ENCODE data around the gene PDCD4. TPM values are rescaled to one million over a fixed set of nuclear protein-coding genes. Genes with fewer than 3 reads are reported as not detected.
A peak's percentile ranks its signal among the peaks of the same experiment; 100 is the strongest.

The PDCD4 gene
- polyA plus RNA-seq, 3 donors = 186 to 250 (median 231) TPM

- DNase-seq = peak; percentile 67
These were observed 34.1 kb upstream of the PDCD4 start for GRCh38 chr10:110837418-110838171.

DNA sequence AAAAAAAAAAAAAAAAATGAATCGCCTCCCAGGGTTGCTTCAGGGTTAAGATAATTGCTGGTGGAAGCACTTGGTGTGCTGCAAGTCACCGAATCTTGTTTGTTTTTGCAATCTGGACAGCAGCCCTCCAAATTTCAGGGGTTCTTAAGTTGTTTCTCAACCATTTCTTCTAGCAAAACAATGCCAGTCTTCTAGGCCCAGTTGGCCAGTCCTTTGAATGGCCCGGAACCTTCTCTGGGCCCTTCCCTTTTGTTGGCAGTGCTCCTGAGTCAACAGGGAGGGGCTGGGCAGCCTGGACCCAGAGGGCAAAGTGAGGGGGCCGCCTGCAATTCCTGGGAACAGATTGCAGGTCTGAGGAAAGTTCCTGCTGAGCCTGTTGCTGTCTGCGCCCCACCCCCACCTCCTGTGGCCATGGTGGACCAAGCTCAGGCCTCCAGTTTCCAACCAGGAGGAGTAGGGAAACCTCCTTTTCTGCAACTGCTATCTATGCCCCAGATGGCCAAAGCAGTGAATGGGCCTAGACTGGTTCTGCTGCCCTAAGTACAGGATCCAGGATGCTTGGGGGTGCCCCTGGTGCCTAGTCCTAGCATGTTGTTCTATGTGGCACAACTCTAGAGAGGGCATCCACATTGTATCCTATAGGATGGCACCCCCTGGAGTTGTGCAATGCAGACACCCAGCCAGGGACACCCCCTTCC lies 31.4 kb upstream of the PDCD4 start:
- DNase-seq = no peak

DNA sequence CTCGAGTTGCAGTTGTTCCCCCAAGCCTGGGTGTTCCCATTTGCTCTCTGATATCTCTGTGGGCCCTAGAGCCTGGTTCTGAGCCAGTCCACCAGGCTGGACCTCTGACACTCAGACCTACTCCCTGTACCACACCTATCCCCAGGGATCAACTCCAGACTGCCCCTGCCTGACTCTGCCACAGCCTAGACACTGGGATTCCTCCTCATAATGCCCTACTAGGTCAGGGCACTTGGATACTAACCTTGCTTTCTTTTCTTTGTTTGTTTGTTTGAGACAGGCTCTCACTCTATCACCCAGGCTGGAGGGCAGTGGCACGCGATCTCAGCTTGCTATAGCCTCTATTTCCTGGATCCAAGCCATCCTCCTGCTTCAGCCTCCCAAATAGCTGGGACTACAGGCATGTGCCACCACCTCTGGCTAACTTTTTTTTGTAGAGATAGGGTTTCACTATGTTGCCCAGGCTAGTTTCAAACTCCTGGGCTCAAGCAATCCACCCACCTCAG lies 30.8 kb upstream of the PDCD4 start:
- no peak for DNase-seq

GRCh38 chr10:110841767-110842267 lies 29.9 kb upstream of the PDCD4 start:
- no peak for DNase-seq

DNA sequence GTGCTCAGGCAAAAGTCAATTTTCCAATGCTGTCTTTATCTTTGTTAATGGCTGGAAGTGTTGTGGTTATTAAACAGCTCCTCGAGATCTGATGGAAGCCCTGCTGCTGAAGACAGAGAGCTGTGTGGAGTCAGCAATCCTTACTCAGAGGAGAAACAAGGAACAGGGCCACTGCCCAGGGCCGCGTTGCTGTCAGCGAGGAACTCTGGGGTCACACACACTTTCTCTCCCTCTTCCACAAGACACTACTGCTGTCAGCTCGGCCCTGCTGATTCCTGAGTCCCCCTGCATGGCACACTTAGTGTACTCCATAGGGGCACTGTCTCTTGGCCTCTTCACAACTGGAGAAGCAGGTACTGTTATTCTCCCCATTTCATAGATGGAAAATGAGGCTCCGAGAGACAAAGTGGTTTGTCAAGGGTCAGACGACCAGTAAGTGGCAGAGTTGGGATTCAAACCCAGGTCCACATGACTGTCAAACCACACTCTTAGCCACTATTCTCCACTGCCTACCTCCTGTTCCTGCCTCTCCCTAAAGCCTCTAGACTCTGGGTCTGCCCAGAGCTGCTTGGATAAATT lies 29.3 kb upstream of the PDCD4 start:
- DNase-seq = no peak

DNA sequence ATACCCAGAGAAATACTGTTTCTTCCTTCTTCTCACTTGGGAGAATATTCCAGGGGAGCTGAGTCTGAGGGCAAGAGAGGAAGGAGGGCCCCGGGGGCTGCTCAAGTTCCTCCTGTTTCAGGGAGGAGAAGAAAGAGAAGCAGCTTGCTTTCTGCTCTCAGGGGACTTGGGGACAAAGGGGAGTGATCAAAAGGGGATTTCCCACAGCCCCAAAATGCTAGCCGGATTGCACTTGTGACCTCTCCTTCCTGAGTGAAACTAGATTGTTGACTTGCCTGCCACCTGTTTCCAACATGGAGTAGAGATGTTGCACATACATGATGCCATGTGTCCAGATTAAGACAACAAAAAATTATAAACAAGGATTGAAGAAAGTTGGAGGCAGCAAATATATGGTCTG lies 28.7 kb upstream of the PDCD4 start:
- no peak for DNase-seq

DNA sequence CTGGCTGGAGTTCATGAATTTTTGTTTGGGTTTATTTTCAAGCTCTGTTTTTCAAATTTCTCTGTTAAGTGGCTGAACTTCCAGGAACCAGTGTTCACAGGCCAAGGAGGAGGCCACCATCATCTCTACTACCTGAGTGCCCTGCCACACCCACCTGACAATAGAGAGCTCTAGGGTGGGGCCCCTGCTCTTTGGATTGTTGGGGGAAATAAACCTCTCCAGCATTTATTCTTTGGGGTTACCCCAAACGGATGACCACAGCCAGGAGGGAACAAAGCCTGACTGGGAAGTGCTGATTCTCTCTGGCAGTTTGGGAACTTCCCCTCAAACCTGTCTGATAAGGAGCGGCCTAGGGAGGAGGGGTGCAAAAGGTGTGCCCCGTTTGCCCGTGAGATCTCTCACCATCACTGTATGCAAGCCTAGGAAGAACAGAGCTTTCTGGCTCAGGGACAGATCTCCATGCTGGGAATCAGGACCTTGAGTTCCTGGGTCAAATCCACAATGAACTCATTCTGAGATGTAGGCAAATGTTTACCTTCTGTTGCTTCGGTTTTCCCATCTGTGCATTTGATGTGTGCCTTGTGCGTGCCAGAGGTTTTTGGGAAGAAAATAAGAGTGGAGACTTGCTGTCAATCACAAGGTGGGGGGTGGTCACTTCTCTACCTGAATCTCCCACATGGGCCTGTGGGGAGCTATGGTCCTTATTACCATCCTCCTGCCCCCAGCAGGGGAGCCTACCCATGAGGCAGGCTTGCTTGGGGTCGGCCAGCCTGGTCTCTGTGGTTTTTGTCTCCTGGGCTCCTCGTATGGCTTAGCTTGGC lies 27.7 kb upstream of the PDCD4 start:
- DNase-seq = no peak

- no peak for DNase-seq
These were observed 27.2 kb upstream of the PDCD4 start for GRCh38 chr10:110844617-110844881.

- no peak for DNase-seq
These were observed 26.5 kb upstream of the PDCD4 start for GRCh38 chr10:110845192-110845755.

- no peak for DNase-seq
These were observed 25.7 kb upstream of the PDCD4 start for GRCh38 chr10:110845756-110846620.

DNA sequence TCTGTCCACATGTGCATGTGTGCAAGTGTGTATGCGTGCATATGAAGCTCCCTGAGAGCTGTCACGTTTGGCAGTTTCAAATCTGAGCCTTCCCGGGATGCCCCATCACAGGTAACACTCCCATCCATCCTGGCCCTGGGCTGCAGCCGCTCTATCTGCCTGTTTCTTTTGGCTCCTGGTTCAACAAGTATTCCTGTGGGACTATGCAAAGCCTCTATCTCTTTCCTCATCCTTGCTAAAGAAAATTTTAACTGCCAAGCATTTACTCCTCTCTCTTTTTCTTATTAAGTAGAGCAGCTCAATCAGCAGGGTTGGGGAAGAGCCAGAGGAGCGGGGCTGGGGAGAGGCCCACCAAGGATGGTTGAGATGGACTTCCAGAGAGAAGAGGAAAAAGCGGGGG lies 24.4 kb upstream of the PDCD4 start:
- no peak for DNase-seq

DNA sequence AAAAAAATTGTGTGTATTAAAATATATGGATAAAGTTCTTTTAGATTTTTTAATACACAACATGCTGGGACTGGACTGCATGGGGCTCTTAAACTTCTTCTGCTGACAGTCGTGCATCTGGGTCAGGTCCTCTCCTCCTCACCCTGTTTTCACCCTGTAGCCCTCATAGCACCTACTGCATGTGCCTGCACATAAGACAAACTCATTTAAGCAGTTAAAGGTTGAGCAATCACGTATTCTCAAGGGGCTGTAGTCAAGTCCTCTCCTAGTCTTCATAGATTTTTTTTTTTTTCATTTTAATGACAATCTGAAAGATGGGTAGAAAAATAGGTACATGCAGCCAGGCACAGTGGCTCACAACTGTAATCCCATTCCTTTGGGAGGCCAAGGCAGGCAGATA lies 23.6 kb upstream of the PDCD4 start:
- DNase-seq = no peak

DNA sequence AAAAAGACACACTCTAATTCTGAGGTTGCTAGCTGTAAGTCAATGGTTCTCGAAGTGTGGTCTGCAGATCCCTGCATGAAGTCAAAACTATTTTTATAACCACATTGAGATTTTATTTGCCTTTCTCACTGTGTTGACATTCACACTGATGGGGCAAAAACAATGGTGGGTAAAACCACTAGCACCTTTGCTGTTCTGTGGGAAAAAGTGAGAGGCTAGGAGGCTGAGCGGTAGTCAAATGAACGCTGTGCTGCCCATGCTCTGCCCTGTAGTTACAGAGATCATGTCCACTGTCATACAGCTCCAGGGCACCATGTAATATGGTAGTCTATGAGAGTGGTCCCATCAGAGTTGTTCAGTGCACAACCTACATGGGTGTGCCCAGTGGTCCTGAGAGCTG lies 21.6 kb upstream of the PDCD4 start:
- DNase-seq = no peak

GRCh38 chr10:110851020-110851612 lies 20.6 kb upstream of the PDCD4 start:
- DNase-seq = no peak

DNA sequence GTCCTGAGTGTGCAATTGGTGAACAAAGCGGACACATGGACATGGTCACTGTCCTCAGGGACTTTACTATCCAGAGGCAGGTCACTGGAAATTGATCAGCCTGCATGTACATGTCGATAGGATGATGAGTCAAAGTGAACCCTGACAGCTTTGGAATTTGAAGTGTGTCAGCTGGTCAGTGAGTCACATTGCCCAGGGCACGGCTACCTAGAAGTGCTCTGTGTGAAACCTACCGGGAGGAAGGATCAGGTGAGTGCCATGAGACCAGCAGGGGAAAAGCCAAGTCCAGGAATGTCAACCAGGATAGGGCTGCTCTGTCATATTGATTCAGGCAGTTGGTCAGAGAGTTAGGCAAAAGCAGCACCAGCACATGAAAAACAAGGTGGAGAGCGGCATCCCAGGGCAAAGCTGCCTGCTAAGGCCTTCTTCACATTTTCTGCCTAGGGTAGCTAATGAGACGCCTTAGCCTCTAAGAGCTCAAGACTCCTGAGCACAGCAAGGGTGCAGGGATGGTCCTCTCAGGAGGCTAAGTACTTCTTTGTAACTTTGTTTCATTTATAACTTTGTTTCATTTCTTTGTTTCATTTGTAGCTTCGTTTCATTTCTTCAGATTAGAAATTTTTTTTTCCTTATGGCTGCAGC lies 19.4 kb upstream of the PDCD4 start:
- no peak for DNase-seq

GRCh38 chr10:110852947-110853346 lies 18.8 kb upstream of the PDCD4 start:
- DNase-seq = no peak

DNA sequence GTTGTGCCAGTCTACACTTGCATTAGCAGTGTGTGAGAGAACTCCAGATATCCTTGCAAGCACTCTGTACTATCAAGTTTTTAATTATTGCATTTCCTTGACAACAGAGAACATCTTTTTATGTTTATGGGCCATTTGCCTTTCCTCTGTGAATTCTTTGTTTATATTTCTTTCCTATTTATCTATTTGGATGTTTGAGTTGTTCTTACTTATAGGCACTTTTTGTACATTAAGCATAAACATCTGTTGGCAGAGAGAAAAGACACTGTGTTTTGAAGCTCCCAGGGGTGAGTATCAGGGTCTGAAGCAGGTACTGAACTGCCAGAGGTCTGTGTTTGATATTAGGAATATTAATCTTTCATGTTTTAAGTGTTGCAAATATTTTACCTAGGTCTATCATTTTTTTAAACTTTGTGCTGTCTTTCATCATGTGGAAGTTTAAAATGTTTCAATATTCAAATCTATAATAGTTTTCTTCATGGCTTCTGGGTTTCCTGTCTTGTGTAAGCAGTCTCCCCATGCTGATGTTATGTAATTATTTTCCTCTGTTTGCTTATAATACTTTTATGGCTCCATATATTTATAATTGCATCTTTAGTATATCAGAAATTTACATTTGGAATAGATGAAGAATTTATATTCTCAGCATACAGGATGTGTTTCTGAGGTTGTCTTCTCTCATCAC lies 17.7 kb upstream of the PDCD4 start:
- DNase-seq = no peak

DNA sequence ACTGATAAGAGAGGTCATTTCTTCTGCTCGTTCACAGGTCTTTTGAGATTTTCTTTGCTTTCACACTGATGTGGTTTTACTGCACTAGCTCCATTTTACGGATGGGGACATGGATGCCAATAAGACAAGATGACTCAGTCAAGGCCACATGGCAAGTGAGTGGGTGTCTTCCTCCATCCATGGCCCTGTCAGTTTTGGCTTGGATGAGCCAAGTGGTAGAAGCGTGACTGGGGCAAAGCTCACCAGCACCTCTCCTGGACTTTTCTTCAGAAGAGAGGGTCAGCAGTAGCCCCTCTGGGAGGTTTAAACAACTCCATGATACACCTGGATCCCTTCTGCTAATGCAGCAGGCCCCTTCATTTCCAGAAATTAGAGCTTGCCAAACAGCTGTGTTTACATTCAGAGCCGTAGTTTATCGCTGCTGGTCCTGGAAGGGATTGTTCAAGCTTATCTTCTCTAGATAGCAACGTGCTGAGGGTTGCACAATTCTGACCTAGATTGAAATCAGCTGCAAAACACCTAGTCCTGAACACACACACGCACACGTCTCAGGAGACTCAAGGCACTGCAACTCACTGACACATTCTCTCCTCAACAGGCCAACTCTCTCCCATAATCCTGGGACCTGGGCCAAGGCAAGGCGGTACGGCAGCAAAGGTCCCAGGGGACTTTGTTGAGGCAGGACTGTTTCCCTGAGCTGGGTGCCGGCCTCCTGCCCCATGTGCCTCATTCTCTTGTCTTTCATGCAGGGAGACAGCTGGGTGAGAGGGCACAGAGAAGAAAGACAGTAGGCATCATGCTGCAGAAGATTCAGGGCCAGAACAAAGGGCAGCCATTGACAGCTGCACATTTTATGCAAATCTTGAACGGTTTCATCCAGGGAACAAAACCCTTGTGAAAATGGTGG lies 14.2 kb upstream of the PDCD4 start:
- no peak for DNase-seq

Data from renal pelvis (tissue), 4 donors.